Medulla oblongata (tissue), 1 donor: ENCODE measurements around the gene NRIP3.

Experiments used
- DNase-seq: peaks from one replicate; pipeline ENCODE4 v3.0.0-alpha.2; 2015; ENCODE audit errors: extremely low spot score

Gene NRIP3

DNA sequence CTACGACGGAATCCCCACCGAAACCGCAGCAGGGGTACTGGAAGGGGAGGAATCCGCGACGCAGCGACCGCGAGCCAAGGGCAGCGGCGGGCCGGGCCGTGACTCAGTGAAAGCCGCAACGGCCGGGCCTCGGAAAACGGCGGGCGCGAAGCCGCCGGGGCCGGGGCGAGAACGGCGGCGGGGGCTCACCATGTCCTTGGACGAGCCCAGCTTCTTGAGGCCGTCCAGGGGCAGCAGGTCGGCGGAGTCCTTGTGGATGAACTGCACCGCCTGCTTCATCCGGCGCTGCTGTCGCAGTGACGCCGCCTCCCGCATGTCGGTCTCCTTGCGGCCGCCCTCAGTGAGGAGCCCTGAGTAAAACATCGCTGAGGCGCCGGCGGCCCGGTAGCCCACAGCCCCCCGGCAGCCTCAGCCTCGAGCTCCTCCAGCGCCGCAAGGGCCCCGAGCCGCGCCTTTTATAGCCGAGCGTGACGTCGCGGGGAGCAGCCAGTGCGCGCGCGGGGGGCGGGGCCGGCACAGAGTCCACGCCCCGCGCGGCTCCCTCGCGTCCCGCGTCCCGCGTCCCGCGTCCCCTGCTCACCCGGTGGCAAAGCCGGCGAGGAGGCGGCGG is at the start of gene NRIP3:
Gene NRIP3 (minus strand): TSS at position 429 of the 610 bp plus-strand sequence. CDS start 66 bp downstream, at position 363.
- DNase-seq, result peak; percentile 53

GRCh38 chr11:9052316-9052715 is 48.5 kb upstream of the NRIP3 start:
- no peak for DNase-seq

- no peak for DNase-seq
These were observed 46.2 kb upstream of the NRIP3 start for GRCh38 chr11:9049959-9050358.

DNA sequence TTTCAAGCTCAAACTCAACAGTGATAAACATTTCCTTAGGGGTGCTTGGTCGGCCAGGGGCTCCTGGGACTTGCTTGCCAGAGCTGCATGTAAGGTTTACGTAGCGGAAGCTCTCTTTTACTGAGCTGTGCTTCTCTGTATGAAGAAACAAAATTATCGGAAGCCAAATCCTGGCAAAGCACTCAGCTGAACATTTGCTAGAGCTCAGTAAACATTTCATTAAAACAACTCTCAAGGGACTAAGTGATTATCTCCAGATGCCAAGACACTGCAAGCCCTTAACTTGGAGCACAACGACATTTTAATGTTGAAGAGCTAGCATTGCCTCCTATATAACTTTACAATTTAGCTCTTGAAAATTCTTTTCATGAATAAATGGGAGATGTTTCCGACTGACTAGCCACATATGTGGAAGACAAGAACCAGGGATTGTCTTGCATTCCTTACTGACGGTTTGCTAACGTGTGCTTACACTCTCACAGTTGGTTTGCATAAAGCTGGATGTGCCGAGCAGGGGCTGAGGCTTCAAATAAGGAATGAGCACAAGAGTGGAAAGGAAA is 44.2 kb upstream of the NRIP3 start:
- DNase-seq, result no peak

GRCh38 chr11:9046481-9046880 is 42.7 kb upstream of the NRIP3 start:
- DNase-seq, result no peak

DNA sequence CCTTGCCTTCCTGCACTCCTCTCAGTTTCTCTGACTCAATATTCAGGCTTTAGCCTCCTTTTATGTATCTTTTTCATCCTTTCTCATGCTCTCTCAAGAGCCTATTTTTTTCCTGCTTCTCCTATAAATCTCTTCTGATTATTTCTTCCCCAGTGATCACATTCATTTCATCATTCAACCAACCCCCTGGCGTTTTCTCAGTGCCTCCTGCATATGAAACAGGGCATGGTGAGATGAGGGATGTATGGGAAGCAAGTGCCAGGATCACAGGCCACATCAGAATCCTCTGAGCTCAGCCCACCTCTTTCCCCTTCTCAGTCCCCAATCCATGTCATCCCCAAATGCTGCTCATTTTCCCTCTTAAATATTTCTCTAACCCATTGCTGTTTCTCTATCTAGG is 38.7 kb upstream of the NRIP3 start:
- DNase-seq, result no peak

- no peak for DNase-seq
These were observed 37.9 kb upstream of the NRIP3 start for GRCh38 chr11:9041747-9042146.

DNA sequence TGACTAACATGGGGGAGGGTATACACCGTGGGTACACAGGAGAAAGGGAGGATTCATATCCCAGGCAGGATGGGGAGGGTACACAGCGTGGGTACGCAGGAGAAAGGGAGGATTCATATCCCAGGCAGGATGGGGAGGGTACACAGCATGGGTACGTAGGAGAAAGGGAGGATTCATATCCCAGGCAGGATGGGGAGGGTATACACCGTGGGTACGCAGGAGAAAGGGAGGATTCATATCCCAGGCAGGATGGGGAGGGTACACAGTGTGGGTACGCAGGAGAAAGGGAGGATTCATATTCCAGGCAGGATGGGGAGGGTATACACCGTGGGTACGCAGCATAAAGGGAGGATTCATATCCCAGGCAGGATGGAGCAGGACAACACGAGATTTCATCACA is 36.6 kb upstream of the NRIP3 start:
- DNase-seq, result no peak

- no peak for DNase-seq
These were observed 36.1 kb upstream of the NRIP3 start for GRCh38 chr11:9039863-9040262.

DNA sequence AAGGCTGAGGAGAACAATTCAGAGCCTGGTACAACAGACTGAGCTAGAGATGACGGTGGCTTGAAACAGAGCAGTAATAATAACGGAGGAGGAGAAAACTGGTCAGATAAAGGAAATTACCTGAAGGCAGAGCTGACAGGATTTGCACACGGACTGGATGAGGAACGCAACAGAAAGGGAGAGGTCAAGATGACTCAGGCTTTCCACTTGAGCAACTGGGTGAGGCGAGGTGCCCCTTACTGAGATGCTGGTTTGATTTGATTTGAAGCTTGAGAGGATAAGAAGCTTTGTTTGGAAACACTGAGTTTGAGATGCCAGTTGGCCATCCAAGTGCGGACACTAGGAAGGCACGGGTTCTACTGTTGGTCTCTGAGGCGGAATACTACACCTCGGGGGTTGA is 35.4 kb upstream of the NRIP3 start:
- DNase-seq, result no peak

DNA sequence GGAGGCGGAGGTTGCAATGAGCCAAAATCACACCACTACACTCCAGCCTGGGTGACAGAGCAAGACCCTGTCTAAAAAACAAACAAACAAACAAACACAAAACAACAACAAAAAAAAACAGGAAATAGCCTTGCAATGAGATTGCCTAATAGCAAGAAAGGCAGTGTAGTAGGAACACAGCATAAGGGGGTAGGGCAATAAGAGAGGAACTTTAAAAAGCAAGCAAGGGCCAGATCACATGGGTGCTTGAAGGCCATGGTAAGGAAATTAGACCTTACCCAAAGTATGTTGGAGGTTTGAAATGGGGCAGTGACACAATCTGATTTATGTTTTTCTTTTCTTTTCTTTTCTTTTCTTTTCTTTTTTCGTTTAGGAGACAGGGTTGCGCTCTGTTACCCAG is 34.7 kb upstream of the NRIP3 start:
- peak; percentile 52 for DNase-seq

DNA sequence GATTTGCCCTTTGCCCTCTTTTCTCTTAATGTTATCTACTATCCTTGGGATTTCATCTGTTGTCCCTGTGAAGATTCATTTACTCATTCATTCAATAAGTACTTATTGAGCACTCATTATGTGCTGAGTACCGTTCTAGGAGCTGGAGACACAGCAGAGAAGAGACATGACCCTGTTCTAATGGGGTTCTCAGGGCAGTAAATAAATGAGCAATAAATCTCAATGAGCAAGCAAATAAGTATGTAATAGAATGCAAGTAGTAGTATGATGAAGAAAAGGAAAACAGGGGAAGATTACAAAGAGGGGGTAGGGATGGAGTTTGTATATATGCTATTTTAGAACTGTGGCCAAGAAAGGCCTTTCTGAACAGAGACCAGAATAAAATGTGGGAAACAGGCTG is 34.2 kb upstream of the NRIP3 start:
- no peak for DNase-seq

DNA sequence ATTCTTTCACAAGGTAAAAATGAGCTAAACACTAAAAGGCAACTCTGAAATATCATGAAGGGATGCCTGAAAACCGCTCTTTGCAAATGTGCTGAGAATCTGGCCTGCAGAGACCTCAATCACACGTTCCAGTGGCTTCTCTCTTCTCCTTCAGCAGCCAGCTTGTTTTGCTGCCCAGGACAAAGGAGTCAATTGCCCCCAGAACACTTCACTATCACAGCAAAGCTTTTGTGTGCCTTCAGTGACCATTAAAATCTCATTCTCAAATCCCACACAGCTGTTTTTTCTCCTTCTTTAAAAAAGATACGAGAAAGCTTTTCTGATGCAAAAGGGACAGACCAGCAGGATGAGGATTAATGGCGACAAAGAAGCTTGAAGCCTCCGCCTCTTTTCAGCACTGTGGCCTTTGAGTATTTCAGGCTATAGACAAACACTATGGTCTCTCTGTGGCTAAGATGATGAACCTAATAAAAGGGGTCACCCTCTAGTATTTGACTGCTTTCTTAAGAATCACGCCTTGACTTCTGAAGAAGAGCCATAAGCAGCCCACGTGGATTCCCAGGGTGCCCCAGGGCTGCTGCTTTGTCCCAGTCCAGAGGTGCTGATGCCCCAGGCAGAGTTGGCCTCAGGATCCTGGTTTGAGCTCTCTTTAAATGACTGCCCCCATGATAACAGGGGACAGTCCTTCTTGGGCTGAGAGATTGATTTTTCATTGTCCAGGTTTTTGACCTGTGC is 33.4 kb upstream of the NRIP3 start:
- peak; percentile 53 for DNase-seq

- no peak for DNase-seq
These were observed 26.8 kb upstream of the NRIP3 start for GRCh38 chr11:9030601-9031000.

DNA sequence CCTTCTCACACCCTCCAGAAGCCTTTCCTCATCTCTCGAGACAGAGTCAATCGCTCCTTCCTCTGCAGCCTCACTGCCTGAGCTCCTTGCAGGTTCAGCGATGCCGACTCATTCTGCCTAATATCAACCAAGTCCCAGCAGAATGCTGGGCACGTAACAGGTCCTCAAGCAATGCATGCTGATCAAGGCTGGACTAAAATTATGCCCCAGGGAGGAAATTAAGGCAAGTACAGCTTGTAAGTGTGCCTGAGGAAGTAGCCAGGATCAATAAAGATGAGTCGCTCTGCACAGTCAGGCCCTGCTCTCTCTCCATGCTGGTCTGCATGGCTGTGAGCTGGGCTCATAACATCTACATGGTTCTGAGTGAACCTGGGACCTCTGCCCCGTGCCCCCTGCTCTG is 25.6 kb upstream of the NRIP3 start:
- DNase-seq, result no peak

GRCh38 chr11:9028581-9028980 is 24.8 kb upstream of the NRIP3 start:
- DNase-seq, result no peak

GRCh38 chr11:9025101-9025850 is 21.5 kb upstream of the NRIP3 start:
- DNase-seq, result no peak

GRCh38 chr11:9022961-9023680 is 19.3 kb upstream of the NRIP3 start:
- no peak for DNase-seq

GRCh38 chr11:9020916-9021315 is 17.1 kb upstream of the NRIP3 start:
- DNase-seq, result no peak

- DNase-seq, result no peak
These were observed 16.1 kb upstream of the NRIP3 start for GRCh38 chr11:9019861-9020260.

GRCh38 chr11:9017773-9018172 is 14.0 kb upstream of the NRIP3 start:
- DNase-seq, result peak; percentile 80
